Measurements from ENCODE around the gene XRCC4. TPM values are rescaled to one million over a fixed set of nuclear protein-coding genes. Genes with fewer than 3 reads are reported as not detected.
"Not testable (repeated sequence)": the region's sequence is repeated elsewhere in the genome, so short reads cannot be mapped to it uniquely, and the experiment has no call there.

Gene XRCC4
- polyA plus RNA-seq, 1 of the 3 experiments (the other 2 are of a cell fraction): 1.8 TPM

DNA sequence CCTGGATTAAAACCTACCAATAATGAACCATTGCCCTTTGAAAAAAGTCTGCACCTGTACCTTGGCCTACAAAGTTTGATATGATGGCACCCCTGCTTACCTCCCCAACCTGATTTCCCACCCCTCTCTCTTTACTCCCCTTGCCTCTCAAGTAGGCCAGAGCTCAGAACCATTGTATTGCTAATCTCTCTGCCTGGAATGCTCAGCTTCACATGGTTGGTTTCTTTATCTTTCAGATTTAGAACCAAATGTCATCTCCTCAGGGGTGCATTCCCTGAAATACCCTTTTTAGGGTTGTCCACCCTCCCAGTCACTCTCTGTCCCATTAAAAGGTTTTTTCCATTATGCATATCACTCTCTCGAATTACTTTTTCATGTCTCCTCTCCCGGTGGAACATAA is 277.6 kb downstream of the XRCC4 start:
- no peaks in the 10 kb centered on the region for H3K27me3 ChIP-seq (ENCODE audit: insufficient read depth)
- no peaks in the 10 kb centered on the region for H3K36me3 ChIP-seq (replicated peaks in 1 of 2; ENCODE audit: control insufficient read depth in 1 of 2, insufficient read depth in 2 of 2, low read length in 1 of 2)
- WGBS (ENCODE audit: low lambda C conversion rate): 93% methylated on average over 2 of the region's 2 CpGs
- H3K4me2 ChIP-seq: no peak overlapping the region
- ChIA-PET POLR2A (no interaction called here), CTCF (interaction anchor here (1.0 kb wide), 1 partner anchor 31 kb away, joined by 3 read pairs; no protein-coding TSS in a partner anchor)
- no peak for TF ChIP-seq EP300 (IDR thresholded peaks at IDR 0.05; ENCODE audit: borderline replicate concordance in 1 of 2, low read depth in 1 of 2, low read length in 1 of 2)
- no peak for TF ChIP-seq CHD2 (IDR thresholded peaks at IDR 0.05; ENCODE audit: low read length, partially characterized antibody)
- TF ChIP-seq, protein P1, sequence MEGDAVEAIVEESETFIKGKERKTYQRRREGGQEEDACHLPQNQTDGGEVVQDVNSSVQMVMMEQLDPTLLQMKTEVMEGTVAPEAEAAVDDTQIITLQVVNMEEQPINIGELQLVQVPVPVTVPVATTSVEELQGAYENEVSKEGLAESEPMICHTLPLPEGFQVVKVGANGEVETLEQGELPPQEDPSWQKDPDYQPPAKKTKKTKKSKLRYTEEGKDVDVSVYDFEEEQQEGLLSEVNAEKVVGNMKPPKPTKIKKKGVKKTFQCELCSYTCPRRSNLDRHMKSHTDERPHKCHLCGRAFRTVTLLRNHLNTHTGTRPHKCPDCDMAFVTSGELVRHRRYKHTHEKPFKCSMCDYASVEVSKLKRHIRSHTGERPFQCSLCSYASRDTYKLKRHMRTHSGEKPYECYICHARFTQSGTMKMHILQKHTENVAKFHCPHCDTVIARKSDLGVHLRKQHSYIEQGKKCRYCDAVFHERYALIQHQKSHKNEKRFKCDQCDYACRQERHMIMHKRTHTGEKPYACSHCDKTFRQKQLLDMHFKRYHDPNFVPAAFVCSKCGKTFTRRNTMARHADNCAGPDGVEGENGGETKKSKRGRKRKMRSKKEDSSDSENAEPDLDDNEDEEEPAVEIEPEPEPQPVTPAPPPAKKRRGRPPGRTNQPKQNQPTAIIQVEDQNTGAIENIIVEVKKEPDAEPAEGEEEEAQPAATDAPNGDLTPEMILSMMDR (IDR thresholded peaks at IDR 0.05): no peak
- no peak for TF ChIP-seq SIN3A (IDR thresholded peaks at IDR 0.05; ENCODE audit: borderline replicate concordance, low read depth, low read length)
- TF ChIP-seq RCOR1 (IDR thresholded peaks at IDR 0.05; ENCODE audit: low read length): no peak
- DNase-seq: no peak
- H3K4me1 ChIP-seq (ENCODE audit: control insufficient read depth in 1 of 2, insufficient read depth in 2 of 2, low read depth in 1 of 2, low read length in 1 of 2): no peaks in the 10 kb centered on the region; a peak in 1 of 4 replicates
- H3K79me2 ChIP-seq (ENCODE audit: insufficient read depth): no peaks in the 10 kb centered on the region; the same call in 1 of the 2 replicates
- no peak overlapping the region for H3K4me3 ChIP-seq (ENCODE audit: low read depth in 2 of 2, low read length in 1 of 2)
- no peak overlapping the region for H2AFZ ChIP-seq (ENCODE audit: low read depth)
- H3K9me3 ChIP-seq: 0 out of 2 replicates have a peak, but pooled peaks cover under 1% of the 10 kb centered on the region
- no peaks in the 10 kb centered on the region for H3F3A ChIP-seq (replicated peaks; ENCODE audit: insufficient read depth)
- H3K9me2 ChIP-seq: no peaks in the 10 kb centered on the region
- H4K20me1 ChIP-seq (ENCODE audit: insufficient read depth): no peaks in the 10 kb centered on the region
- no peak overlapping the region for H3K9ac ChIP-seq
- no peak overlapping the region for H3K27ac ChIP-seq (ENCODE audit: low read depth in 2 of 2, low read length in 1 of 2)

- CTCF ChIA-PET: interaction anchor here (1.0 kb wide), 1 partner anchor 31 kb away, joined by 3 read pairs; no protein-coding TSS in a partner anchor
- POLR2A ChIA-PET; H3K36me3 ChIP-seq (replicated peaks in 1 of 2; ENCODE audit: control insufficient read depth in 1 of 2, insufficient read depth in 2 of 2, low read length in 1 of 2); H2AFZ ChIP-seq (ENCODE audit: low read depth); DNase-seq; H3K4me1 ChIP-seq (ENCODE audit: control insufficient read depth in 1 of 2, insufficient read depth in 2 of 2, low read depth in 1 of 2, low read length in 1 of 2); H3K9ac ChIP-seq; H3K27me3 ChIP-seq (ENCODE audit: insufficient read depth); H3K79me2 ChIP-seq (ENCODE audit: insufficient read depth); H4K20me1 ChIP-seq (ENCODE audit: insufficient read depth); H3F3A ChIP-seq (replicated peaks; ENCODE audit: insufficient read depth); H3K9me2 ChIP-seq; H3K4me3 ChIP-seq (ENCODE audit: low read depth in 2 of 2, low read length in 1 of 2); H3K27ac ChIP-seq (ENCODE audit: low read depth in 2 of 2, low read length in 1 of 2); H3K4me2 ChIP-seq; H3K9me3 ChIP-seq: not testable (repeated sequence)
- 74% methylated on average over 4 of the region's 4 CpGs for WGBS (ENCODE audit: low lambda C conversion rate)
Observed at GRCh38 chr5:83355482-83356014, 278.2 kb downstream of the XRCC4 start.

DNA sequence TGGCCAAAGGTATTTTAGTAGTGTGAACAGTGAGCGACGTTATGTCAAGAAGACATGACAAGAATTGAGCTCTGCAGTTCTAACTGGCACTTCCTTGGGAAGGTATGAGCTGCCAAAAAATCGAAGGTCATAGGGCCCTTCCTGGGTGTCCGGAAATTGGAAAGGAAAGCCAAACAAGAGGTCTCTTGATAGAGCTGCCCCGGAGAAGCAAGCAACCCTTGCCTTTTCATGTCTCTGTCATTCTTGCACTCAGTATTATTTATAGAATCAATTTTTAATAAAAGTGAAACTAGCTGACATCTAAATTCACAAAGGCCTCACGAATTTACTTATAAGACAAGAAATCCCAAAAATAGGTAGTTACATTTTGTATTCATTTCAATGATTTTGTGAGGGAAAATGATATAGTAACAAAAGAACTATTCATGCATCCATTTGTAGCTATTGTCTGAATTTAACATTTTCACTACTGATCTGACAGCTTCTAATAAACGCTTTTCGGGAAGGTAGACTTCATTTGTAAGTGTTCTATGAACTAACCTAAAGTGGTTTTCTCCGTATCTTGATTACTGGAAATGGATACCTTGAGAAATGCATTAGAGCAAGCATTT is 280.4 kb downstream of the XRCC4 start:
- CTCF ChIA-PET: no interaction called here
- Histone ChIP-seq H3K4me2 (no peak overlapping the region), H3K9ac (no peak overlapping the region), H3K27me3 (ENCODE audit: insufficient read depth) (no peaks in the 10 kb centered on the region), H3K36me3 (replicated peaks in 1 of 2; ENCODE audit: control insufficient read depth in 1 of 2, insufficient read depth in 2 of 2, low read length in 1 of 2) (no peaks in the 10 kb centered on the region), H3K79me2 (ENCODE audit: insufficient read depth) (no peaks in the 10 kb centered on the region), H2AFZ (ENCODE audit: low read depth) (no peak overlapping the region), H3F3A (replicated peaks; ENCODE audit: insufficient read depth) (no peaks in the 10 kb centered on the region), H3K27ac (ENCODE audit: low read depth in 2 of 2, low read length in 1 of 2) (no peak overlapping the region), H3K4me3 (ENCODE audit: low read depth in 2 of 2, low read length in 1 of 2) (no peak overlapping the region), H3K4me1 (ENCODE audit: control insufficient read depth in 1 of 2, insufficient read depth in 2 of 2, low read depth in 1 of 2, low read length in 1 of 2) (no peaks in the 10 kb centered on the region; a peak in 1 of 4 replicates), H4K20me1 (ENCODE audit: insufficient read depth) (no peaks in the 10 kb centered on the region), H3K9me2 (no peaks in the 10 kb centered on the region), H3K9me3 (0 out of 2 replicates have a peak, but pooled peaks cover 3% of the 10 kb centered on the region)
- no peak for DNase-seq
- 80% methylated on average over 9 of the region's 9 CpGs for WGBS (ENCODE audit: low lambda C conversion rate)
- TF ChIP-seq POLR2AphosphoS5 (IDR thresholded peaks at IDR 0.05; ENCODE audit: low read depth, low read length) (no peak), SIN3A (IDR thresholded peaks at IDR 0.05; ENCODE audit: borderline replicate concordance, low read depth, low read length) (no peak), EZH2phosphoT487 (IDR thresholded peaks at IDR 0.05; ENCODE audit: borderline replicate concordance, low read depth) (no peak), MXI1 (IDR thresholded peaks at IDR 0.05; ENCODE audit: low read depth, low read length) (no peak), GABPA (IDR thresholded peaks at IDR 0.05; ENCODE audit: low read depth) (no peak), NRF1 (IDR thresholded peaks at IDR 0.05; ENCODE audit: low read depth, low read length) (no peak), FOXJ3 (CRISPR knock-in tag; IDR thresholded peaks at IDR 0.05) (no peak), NFIC (IDR thresholded peaks at IDR 0.05; ENCODE audit: borderline replicate concordance) (no peak), JUND (IDR thresholded peaks at IDR 0.05) (no peak), FOXM1 (IDR thresholded peaks at IDR 0.05; ENCODE audit: low read depth) (no peak)
- TF ChIP-seq, protein P2, sequence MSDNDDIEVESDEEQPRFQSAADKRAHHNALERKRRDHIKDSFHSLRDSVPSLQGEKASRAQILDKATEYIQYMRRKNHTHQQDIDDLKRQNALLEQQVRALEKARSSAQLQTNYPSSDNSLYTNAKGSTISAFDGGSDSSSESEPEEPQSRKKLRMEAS (IDR thresholded peaks at IDR 0.05; ENCODE audit: low read depth): no peak
- TF ChIP-seq, protein P3, sequence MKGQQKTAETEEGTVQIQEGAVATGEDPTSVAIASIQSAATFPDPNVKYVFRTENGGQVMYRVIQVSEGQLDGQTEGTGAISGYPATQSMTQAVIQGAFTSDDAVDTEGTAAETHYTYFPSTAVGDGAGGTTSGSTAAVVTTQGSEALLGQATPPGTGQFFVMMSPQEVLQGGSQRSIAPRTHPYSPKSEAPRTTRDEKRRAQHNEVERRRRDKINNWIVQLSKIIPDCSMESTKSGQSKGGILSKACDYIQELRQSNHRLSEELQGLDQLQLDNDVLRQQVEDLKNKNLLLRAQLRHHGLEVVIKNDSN (IDR thresholded peaks at IDR 0.05; ENCODE audit: borderline replicate concordance, low read depth): no peak
- POLR2A ChIA-PET: no interaction called here
